Hindlimb muscle (tissue), 1 donor: Measurements from ENCODE around the gene MTERF1. TPM values are rescaled to one million over a fixed set of nuclear protein-coding genes. Genes with fewer than 3 reads are reported as not detected.

Experiments used
- DNase-seq: peaks from one replicate; pipeline ENCODE4 v3.0.0-alpha.2; 2013
- polyA plus RNA-seq: library from polyadenylated mRNA; unstranded; fragments of 120-200 nt; gene quantifications from one replicate; pipeline ENCODE4 v1.2.1, GENCODE V29; 2013; ENCODE audit not compliant: insufficient read length

MTERF1 gene
- polyA plus RNA-seq, 1 donor: 8.4 TPM

GRCh38 chr7:91832493-91833045 lies 47.9 kb downstream of the MTERF1 start:
- no peak for DNase-seq

- DNase-seq: no peak
Observed at GRCh38 chr7:91827169-91827568, 53.3 kb downstream of the MTERF1 start.

DNA sequence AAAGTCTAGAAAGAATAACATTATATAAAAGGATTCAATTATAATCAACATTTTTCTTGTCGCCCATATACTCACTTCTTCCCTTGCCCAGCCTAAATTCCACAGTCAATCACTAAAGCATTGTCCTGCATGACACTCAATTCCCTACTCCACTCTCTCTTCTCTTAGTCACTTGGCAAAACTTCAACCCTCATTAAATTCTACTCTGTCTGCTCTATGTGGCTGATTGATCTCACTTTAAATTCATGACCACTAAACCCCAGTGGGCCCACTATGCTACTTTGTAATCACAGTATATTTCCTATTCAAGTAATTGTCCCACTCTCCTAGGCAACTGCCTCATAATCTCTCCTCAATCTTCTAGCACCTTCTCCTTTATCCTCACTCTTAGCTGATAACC lies 54.1 kb downstream of the MTERF1 start:
- DNase-seq: no peak

DNA sequence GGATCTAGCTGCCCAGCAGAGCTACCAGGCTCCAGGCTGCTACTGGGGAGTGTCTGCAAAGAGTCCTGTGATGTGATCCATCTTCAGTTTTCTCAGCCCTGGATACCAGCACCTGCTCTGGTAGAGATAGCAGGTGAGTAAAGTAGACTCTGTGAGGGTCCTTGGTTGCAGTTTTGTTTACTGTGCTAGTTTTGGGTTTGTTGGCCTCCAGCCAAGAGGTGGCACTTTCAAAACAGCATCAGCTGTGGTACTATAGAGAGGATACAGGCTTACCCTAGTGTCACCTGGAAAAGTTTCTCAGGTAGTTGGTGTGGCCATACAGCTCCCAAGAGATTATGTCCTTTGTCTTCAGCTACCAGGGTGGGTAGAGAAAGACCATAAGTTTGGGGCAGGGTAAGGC lies 56.3 kb downstream of the MTERF1 start:
- no peak for DNase-seq

Other genes starting within 250 kb of the MTERF1 start
- gene AKAP9, start 60.2 kb upstream of the MTERF1 start, polyA plus RNA-seq: 75.6 TPM